NCI-H128 (cell line): Measurements from ENCODE around the gene TANGO6.
"Not testable (repeated sequence)": the region's sequence is repeated elsewhere in the genome, so short reads cannot be mapped to it uniquely, and the experiment has no call there.

ENCODE experiments used
- DNase-seq: peaks from one replicate; lab custom pipeline; 2025; ENCODE audit not compliant: unreplicated experiment; lab: John Stamatoyannopoulos, UW

The TANGO6 gene

DNA sequence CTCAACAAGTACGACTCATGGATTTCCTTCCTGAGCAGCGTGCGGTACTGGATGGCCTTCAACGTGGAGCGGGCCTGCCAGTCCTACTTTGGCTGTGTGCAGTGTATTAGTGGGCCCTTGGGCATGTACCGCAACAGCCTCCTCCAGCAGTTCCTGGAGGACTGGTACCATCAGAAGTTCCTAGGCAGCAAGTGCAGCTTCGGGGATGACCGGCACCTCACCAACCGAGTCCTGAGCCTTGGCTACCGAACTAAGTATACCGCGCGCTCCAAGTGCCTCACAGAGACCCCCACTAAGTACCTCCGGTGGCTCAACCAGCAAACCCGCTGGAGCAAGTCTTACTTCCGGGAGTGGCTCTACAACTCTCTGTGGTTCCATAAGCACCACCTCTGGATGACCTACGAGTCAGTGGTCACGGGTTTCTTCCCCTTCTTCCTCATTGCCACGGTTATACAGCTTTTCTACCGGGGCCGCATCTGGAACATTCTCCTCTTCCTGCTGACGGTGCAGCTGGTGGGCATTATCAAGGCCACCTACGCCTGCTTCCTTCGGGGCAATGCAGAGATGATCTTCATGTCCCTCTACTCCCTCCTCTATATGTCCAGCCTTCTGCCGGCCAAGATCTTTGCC is 271.1 kb downstream of the TANGO6 start:
- DNase-seq = no peak

DNA sequence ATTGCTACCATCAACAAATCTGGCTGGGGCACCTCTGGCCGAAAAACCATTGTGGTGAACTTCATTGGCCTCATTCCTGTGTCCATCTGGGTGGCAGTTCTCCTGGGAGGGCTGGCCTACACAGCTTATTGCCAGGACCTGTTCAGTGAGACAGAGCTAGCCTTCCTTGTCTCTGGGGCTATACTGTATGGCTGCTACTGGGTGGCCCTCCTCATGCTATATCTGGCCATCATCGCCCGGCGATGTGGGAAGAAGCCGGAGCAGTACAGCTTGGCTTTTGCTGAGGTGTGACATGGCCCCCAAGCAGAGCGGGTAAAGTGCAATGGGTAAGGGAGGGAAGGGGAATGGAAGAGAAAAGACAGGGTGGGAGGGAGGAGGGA is 271.6 kb downstream of the TANGO6 start:
- no peak for DNase-seq

DNA sequence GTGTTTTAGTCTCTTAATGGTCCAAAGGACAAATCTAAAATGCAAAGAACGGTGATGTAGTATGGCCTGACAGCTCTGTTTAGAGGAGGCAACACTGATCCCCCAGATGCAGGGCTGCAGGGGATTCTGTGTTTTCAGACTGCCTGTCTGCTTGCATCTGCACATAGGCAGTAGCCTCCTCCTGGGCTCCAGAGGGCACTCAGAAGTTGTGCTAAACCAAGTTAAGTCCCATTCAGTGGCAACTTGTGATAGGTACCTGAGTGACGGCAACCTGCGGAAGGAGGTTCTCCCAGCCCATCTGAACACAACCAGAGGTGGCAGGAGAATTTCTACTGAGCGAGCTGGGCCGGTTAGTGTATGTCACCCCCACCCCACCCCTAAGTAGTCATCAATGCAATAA is 272.0 kb downstream of the TANGO6 start:
- no peak for DNase-seq

DNA sequence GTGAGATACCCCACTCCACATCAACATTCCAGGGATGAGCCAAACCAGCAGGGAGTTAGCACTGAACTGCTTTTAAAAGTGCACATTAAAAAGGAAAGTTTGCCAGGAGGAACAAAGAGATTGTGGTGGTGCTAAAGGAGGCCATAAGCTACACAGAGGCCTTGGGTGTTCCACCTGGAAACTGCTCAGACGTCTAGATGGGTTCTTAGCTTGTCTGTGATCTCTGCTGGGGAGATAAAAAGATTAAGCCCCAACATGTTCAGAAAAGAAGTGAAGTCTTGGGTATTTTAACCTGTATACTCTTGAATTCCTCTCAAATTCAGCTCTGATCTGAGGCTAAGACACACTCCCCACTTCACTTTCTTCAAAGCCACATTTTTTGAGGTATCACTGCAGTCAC is 272.5 kb downstream of the TANGO6 start:
- DNase-seq = no peak

DNA sequence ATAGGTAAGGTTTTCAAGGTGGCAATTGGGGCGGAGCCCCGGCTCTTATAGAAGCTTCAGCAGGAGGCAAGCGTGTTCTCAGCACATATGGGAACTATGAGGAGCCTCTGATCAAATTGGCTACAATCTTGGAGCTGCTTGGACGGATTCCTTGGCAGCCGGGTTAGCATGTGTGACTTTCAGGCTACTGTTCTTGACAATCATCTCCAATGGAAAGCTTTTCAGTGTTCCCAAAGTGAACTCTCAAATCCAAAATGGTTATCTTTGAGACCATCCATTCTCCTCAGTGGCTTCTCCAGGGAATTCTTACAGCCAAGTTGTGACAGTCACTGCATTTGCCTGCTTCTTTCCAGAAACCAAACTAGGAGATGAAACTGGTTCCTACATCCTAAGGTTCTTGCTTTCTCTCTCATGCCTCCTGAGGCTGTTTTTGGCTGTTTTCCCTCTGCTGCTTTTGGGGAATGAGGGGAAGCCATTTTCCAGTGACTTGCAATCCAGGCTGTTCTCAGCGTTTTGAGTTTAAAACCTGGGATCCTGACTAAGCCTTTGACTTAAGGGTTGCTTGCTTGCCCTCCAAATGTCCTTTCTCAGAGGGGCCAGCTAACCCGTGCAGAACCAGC is 273.0 kb downstream of the TANGO6 start:
- no peak for DNase-seq

GRCh38 chr16:69116906-69117305 is 273.6 kb downstream of the TANGO6 start:
- DNase-seq = no peak

GRCh38 chr16:69118468-69118867 is 275.1 kb downstream of the TANGO6 start:
- DNase-seq = no peak

DNA sequence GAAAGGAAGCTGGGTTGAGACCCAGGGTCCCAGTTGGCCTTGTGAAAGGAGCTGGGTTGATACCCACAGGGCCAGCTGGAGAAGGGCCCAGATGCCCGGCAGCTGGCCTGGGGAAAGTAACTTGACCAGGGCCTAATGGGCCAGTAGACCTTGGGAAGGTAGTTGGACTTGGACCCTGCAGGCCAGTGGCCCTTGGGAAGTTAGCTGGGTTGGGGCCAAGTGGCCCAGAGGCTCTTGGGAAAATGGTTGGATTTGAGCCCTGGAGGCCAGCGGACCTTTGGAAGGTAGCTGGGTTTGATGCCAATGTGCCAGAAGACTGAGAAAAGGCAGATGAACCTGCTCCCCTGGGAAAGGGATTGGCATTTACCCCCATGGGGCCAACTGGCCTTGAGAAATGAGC is 275.7 kb downstream of the TANGO6 start:
- no peak for DNase-seq

- DNase-seq = no peak
Observed at GRCh38 chr16:69119536-69119935, 276.2 kb downstream of the TANGO6 start.

DNA sequence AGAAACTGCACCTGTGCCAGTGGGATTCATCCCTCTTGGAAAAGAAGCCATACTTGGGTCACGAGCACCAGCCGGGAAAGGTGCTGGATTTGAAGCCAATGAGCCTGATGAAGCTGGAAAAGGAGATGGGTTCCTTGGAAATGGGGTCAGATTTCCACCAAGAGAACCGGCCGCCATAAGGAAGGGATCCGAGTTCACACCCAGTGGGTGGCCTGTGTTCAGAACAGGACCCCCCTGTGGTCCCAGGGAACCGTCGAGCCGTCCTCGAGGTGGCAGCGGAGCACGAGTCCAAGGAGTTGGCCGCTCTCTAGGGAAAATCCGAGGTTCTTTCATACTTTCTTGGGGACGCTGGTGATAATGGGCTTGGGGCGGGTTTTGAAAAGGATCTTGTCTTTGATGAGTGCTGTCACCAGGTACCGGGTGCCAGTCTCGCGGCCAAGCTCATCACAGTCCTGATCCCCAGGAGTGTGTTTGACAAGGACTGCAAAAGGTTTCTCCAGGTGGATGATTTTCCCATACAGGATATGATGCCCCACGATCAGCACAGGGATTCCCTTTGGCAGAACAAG is 276.8 kb downstream of the TANGO6 start:
- DNase-seq = no peak

DNA sequence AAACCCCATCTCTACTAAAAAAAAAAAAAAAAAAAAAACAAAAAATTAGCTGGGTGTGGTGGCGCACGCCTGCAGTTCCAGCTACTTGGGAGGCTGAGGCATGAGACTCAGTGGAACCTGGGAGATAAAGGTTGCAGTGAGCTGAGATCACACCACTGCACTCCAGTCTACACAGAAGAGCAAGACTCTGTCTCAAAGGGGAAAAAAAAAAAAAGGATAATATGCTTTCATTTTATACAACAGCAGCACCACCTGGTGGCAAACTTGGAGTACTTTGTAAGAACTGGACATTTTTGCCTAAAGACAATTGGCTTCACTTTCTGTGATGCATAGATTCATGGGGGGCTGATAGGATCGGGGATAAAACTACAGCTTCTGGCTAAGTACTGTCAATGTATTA is 280.6 kb downstream of the TANGO6 start:
- peak; percentile 59 for DNase-seq

GRCh38 chr16:69124406-69124805 is 281.1 kb downstream of the TANGO6 start:
- not testable (repeated sequence) for DNase-seq

DNA sequence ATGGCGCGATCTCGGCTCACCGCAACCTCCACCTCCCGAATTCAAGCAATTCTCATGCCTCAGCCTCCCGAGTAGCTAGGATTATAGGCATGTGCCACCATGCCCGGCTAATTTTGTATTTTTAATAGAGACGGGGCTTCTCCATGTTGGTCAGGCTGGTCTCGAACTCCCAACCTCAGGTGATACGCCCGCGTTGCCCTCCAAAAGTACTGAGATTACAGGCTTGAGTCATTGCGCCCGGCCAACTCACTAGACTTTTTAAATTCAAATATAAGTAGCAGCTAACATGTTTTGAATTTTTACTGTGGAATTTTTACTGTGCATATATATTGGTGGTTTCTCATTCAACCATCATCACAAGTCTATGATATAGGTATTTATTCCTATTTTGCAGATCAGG is 281.6 kb downstream of the TANGO6 start:
- DNase-seq = not testable (repeated sequence)

- DNase-seq = no peak
Observed at GRCh38 chr16:69126221-69126620, 282.9 kb downstream of the TANGO6 start.

DNA sequence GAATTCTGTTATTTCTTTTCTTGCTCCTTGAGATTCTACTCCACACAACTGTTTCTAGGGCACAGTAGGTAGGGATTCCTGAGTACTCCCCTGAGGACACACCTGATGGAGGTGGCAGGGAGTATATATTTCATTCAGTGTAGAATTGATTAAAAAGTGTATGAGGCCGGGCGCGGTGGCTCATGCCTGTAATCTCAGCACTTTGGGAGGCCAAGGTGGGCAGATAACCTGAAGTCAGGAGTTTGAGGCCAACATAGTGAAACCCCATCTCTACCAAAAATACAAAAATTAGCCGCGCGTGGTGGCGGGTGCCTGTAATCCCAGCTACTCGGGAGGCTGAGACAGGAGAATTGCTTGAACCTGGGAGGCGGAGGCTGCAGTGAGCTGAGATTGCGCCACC is 283.5 kb downstream of the TANGO6 start:
- not testable (repeated sequence) for DNase-seq

GRCh38 chr16:69127966-69128510 is 284.7 kb downstream of the TANGO6 start:
- no peak for DNase-seq

- no peak for DNase-seq
Observed at GRCh38 chr16:69130461-69130860, 287.1 kb downstream of the TANGO6 start.

DNA sequence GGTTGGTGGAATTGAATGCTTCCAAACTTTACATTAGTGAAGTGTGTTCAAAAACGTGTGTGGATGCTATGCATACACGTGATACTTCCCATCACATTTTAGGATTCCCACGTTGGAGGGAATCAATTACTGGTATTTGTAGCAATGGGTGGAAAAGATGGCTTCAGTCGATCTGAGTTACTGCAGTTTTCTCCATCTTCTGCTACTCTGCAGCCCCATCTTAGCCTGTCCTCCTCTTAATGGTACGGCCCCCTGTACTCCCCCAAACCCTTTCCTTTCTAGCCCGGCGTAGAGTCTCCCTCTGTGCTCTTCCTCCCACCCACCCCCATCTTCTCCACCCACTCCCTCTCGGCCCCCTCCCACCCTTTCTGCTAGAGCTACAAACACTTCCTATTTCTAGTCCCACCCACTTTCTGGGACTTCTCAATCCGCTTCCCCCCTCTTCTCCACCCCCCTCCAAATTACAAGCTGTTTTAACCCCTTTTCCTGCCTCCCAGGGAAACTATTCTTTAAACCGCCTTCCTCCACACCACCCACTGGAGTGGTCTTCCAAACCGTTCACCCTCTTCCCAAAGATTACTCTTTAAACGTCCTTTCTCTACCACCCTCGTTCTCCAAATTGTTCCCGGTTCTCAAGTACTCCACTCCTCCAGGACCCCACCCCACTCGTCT is 288.0 kb downstream of the TANGO6 start:
- no peak for DNase-seq

DNA sequence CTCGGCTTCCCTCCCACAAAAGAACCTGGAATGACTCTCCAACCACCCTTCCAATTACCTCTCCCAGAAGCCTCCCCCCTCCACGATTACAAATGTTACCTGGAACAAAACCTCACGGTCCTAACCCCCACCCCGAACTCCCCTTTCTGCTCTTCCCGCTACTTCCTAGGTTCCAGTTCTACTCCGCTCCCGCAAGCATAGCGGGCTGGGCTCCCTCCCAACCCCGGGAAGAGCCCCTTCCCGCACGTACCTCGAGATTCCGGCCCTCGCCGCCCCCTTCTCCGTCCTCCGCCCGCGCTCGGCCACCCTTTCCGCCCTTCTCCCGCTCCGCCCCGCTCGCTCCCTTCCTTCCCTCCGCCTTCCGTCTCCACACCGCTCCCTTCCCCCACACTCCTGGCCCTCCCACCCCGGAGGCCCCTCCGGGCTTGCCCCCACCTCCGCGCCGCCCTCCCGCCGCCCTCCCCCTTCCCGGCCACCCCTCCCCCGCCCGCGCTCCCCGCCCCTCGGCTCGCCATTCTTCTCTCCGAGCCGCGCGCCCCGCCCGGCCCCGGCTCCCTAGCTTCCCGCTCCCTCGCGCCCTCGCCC is 288.6 kb downstream of the TANGO6 start:
- DNase-seq = no peak

DNA sequence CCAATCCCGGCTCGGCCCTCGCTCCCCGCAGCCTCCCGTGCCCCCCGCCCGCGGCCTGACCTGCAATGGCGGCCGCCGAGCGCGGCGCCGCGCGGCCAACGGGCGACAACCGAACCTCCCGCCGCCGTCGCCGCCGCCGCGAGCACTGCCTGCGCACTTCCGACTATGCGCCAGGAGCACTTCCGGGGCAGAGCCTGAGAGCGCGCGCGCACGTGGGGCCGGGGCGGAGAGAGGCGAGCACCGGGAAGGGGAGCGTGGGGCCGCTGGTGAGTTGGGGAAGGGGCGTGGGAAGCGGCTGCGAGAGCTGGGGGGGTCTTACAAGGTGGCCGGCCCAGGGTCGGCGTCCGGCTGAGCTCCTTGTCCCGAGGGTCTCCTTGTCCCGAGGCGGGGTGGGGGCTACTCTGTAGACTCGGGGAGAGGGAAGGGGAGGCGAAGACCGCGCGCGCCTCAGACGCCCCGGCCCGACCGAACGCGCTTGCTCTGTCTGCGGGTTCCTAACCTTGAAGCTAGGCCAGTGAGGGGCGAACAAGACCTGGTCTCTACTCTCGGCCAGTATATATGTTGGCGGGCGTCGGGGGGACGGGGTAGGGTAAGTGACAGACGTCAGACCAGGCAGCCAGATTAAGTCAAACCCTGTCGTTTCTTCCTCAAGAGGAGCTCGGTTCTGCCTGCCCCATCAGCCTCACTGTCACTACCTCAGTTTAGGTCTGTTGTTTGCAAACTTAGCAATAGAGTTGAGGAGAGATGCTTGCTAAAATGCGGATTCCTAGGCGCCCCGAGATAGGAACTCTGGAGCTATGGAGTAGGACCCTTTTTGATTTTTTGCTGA is 289.3 kb downstream of the TANGO6 start, which contains the start of the genes CHTF8 and UTP4:
Gene CHTF8 (minus strand): TSS at position 165 of the 829 bp plus-strand sequence. CDS start 11,130 bp downstream, outside the sequence.
Gene UTP4 (plus strand): TSS at position 226 of the 829 bp plus-strand sequence. CDS start 811 bp downstream, outside the sequence.
- peak; percentile 45 for DNase-seq
